Kidney (tissue), 14 donors: Measurements from ENCODE around the gene AKAP6. TPM values are rescaled to one million over a fixed set of nuclear protein-coding genes. Genes with fewer than 3 reads are reported as not detected.

Experiments
- DNase-seq, 5 donors: peaks; one replicate each; pipeline ENCODE4 v3.0.0-alpha.2; 2013 to 2020
- FAIRE-seq: peaks from 2 replicates; lab custom pipeline; 2012; peaks lifted over from hg19 to GRCh38; lab: Jason Lieb, UNC
- H3K27ac ChIP-seq, 2 donors: one replicate each; pipeline ENCODE4 v1.7.0; 2013; ENCODE audit warnings: low read depth in 2 of 2, low read length in 2 of 2, inconsistent platforms in 1 of 2
- H3K27me3 ChIP-seq: one replicate; pipeline ENCODE4 v1.7.1; 2013; ENCODE audit warnings: low read length, inconsistent platforms; ENCODE audit not compliant: control insufficient read depth, insufficient read depth
- H3K36me3 ChIP-seq, 3 donors: one replicate each; pipeline versions ENCODE4 v1.7.0 to v1.7.1; 2013; ENCODE audit warnings: low read length in 3 of 3, control low read depth in 1 of 3, inconsistent platforms in 1 of 3; ENCODE audit not compliant: insufficient read depth in 3 of 3, control insufficient read depth in 2 of 3
- H3K4me1 ChIP-seq, 3 donors: one replicate each; pipeline versions ENCODE4 v1.7.0 to v1.7.1; 2013; ENCODE audit warnings: low read length in 3 of 3, inconsistent platforms in 1 of 3, low read depth in 1 of 3; ENCODE audit not compliant: control insufficient read depth in 2 of 3, insufficient read depth in 2 of 3
- H3K4me3 ChIP-seq, 3 donors: one replicate each; pipeline versions ENCODE4 v1.7.0 to v1.8.1; 2013; ENCODE audit warnings: low read length in 3 of 3, control low read depth in 1 of 3, inconsistent platforms in 1 of 3
- H3K9ac ChIP-seq, 3 donors: one replicate each; pipeline versions ENCODE4 v1.7.0 to v1.7.1; 2013; ENCODE audit warnings: low read length in 3 of 3, control low read depth in 1 of 3, inconsistent platforms in 1 of 3
- H3K9me3 ChIP-seq, 3 donors: one replicate each; pipeline versions ENCODE4 v1.7.0 to v1.7.1; 2013; ENCODE audit warnings: low read length in 3 of 3, control low read depth in 1 of 3, inconsistent platforms in 1 of 3; ENCODE audit not compliant: control insufficient read depth in 2 of 3, insufficient read depth in 1 of 3
- intact Hi-C: fragments of 100-400 bp; cut with DNase I; formaldehyde crosslinking; loops from one replicate; pipeline ENCODE4 v1.11.1; 2022
- polyA plus RNA-seq: library from polyadenylated mRNA; stranded (reverse); fragments of 350-450 nt; fragmentation: Illumina TruSeq; extraction: RNeasy Lipid Tissue Mini Kit (QIAGEN cat#74804); gene quantifications from one replicate; pipeline ENCODE4 v1.2.3, GENCODE V29; 2014; ENCODE audit warnings: low read depth, low replicate concordance; ENCODE audit not compliant: insufficient read depth
- total RNA-seq: library from RNA; stranded (reverse); fragmentation: NEBNext Ultra II Directional; extraction: Animal tissue kit (Norgen Biotek cat#: 25700); gene quantifications from one replicate; pipeline ENCODE4 v1.2.1, GENCODE V29; 2021
- TF ChIP-seq, protein P1 (sequence below): IDR thresholded peaks from 3 replicates; pipeline ENCODE4 v1.5.1; 2012; ENCODE audit warnings: mild to moderate bottlenecking, moderate library complexity, borderline replicate concordance; ENCODE audit not compliant: insufficient read depth; ENCODE audit errors: extremely low read depth
- donor health status: control.
- donor health status: control.
- donor health status: control.
- donor health status: control.
- donor health status: control.
- donor health status: DM: yes; HTN: yes; CAD: no.
- donor health status: Normal renal cell carcinoma (clear cell type).

AKAP6 gene
- total and polyA plus RNA-seq, 2 donors from 2014 or later: 0.92 to 10.5 TPM

DNA sequence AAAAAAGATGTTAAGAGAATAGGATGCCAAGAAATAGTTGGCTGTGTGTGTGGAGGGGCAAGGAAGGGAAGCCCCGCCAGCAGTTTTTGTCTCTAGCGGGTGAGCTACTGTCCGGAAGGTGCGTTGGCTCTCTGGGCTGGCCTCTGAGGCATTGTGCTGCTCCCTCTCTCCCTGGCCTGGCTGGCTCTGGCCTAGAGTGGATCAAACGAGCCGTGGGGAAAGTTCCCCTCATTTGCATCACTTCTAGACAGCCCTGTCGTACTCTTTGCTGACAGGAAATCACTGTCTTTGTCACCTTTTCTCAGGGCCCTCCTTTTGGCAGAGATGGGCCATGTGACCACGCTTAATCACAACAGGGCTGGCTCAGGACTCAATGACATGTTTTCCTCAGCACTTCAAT is 373.5 kb downstream of the AKAP6 start:
- TF ChIP-seq, protein P1, sequence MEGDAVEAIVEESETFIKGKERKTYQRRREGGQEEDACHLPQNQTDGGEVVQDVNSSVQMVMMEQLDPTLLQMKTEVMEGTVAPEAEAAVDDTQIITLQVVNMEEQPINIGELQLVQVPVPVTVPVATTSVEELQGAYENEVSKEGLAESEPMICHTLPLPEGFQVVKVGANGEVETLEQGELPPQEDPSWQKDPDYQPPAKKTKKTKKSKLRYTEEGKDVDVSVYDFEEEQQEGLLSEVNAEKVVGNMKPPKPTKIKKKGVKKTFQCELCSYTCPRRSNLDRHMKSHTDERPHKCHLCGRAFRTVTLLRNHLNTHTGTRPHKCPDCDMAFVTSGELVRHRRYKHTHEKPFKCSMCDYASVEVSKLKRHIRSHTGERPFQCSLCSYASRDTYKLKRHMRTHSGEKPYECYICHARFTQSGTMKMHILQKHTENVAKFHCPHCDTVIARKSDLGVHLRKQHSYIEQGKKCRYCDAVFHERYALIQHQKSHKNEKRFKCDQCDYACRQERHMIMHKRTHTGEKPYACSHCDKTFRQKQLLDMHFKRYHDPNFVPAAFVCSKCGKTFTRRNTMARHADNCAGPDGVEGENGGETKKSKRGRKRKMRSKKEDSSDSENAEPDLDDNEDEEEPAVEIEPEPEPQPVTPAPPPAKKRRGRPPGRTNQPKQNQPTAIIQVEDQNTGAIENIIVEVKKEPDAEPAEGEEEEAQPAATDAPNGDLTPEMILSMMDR: no peak
- Histone ChIP-seq H3K9me3 (no peaks in the 10 kb centered on the region), H3K36me3 (no peaks in the 10 kb centered on the region), H3K27me3 (no peaks in the 10 kb centered on the region), H3K4me3 (no peak overlapping the region), H3K9ac (peak overlapping the region in 1 of 3 donors; percentile 21), H3K27ac (peak overlapping the region; percentile 26 to 56), H3K4me1 (peaks cover 0 to 2% (median 0%) of the 10 kb centered on the region in 3 donors)
- peak in 3 of 5 donors; percentile 20 to 86 (median 37) for DNase-seq
- no peak for FAIRE-seq
- intact Hi-C loops: no loop called here

DNA sequence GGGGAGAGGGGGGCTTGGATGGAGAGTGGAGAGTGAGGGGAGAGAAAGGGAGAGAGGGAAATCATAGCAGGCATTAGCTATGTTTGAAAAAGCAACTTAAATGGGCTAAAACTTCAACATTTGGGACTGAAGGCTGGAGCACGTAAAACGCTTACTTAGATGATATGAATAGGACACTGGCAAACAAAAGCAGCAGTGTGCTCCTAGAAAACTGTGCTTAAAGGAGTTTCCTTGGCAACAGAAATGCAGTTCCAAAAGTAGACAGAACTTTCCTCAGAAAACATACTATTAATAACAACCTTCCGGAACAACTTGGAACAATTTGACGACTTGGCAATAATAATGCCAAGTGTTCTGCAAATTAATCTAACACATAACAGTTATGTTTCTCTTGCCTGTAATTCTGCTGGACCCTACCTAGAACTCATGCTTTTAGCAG is 374.1 kb downstream of the AKAP6 start:
- H3K36me3 ChIP-seq: no peaks in the 10 kb centered on the region
- TF ChIP-seq, protein P1: no peak
- H3K9ac ChIP-seq: peak overlapping the region in 1 of 3 donors; percentile 21
- H3K27ac ChIP-seq: peak overlapping the region; percentile 26 to 56
- DNase-seq (peak in 1 of 5 donors; percentile 69), FAIRE-seq (no peak)
- H3K9me3 ChIP-seq: no peaks in the 10 kb centered on the region
- H3K27me3 ChIP-seq: no peaks in the 10 kb centered on the region
- H3K4me1 ChIP-seq: peaks cover 0 to 2% (median 0%) of the 10 kb centered on the region in 3 donors
- intact Hi-C loops: no loop called here
- no peak overlapping the region for H3K4me3 ChIP-seq

DNA sequence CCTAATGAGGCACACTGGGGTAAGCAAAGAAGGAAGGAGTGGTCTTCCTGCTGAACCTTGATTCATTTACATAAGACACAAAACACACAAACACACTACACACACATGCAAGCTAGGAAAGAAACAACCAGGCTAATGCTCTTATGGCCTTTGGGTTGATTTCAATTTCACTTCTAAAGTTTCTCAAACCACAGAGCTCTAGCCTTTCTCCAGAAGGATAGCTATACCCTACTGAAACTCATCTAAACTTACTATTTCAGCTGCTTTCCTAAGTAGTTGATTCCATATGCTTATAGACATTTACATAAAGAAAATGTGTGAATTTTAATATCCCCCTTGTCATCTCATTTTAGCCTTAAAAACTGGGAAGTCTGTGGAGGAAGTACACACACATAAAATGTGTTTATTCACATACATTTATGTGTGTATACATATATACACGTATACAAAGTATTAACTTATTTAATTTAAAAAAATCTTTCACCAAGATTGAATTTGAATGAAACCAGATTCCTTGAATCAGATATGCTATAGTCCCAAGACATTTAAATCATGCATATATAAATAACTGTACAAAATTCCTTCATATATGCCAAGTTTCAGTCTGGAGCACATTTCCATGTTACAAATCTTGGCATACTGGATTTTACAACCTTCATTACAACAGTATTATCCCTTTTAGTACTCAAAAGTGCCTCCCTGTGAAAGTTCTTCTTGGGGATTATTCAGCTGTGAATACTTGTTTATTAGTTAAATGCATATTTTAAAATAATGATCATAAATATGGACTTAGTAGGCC is 377.8 kb downstream of the AKAP6 start:
- intact Hi-C loops: no loop called here

More for the DNA sequence above, 377.8 kb downstream of the AKAP6 start:
- H3K9me3 ChIP-seq: no peaks in the 10 kb centered on the region
- H3K9ac ChIP-seq: no peak overlapping the region
- H3K4me1 ChIP-seq: peaks cover 0 to 3% (median 2%) of the 10 kb centered on the region in 3 donors
- no peak overlapping the region for H3K4me3 ChIP-seq
- H3K27ac ChIP-seq: peak overlapping the region in 1 of 2 donors; percentile 6
- TF ChIP-seq, protein P1: no peak
- FAIRE-seq (no peak), DNase-seq (no peak)
- no peaks in the 10 kb centered on the region for H3K27me3 ChIP-seq
- H3K36me3 ChIP-seq: no peaks in the 10 kb centered on the region
